ENCODE measurements around the gene FOXF2. TPM values are rescaled to one million over a fixed set of nuclear protein-coding genes. Genes with fewer than 3 reads are reported as not detected.
A peak's percentile ranks its signal among the peaks of the same experiment; 100 is the strongest.

Gene FOXF2
- total and polyA plus RNA-seq, 2 donors (not counting 1 experiment from before 2014, with no cell fraction given) = not detected

- Mint-ChIP-seq H3K9me3 (ENCODE audit: insufficient read depth) (no peaks in the 10 kb centered on the region), H3K27me3 (peaks cover 41% of the 10 kb centered on the region), H3K4me1 (no peaks in the 10 kb centered on the region), H3K4me3 (no peak overlapping the region), H3K27ac (no peak overlapping the region)
- intact Hi-C loops (cut with micrococcal nuclease) = loop anchor here (1.0 to 2.0 kb wide), 2 partner anchors 713 to 843 kb away; no protein-coding TSS in a partner anchor
- ATAC-seq (ENCODE audit: low read depth) (no peak), DNase-seq (no peak)
- H3K27ac ChIP-seq (ENCODE audit: low read length in 2 of 2) = no peak overlapping the region
- H3K36me3 ChIP-seq (replicated peaks in 1 of 2; ENCODE audit: control extremely low read depth in 1 of 2, control insufficient read depth in 1 of 2, extremely low read depth in 1 of 2, insufficient read depth in 2 of 2, low read length in 1 of 2) = no peaks in the 10 kb centered on the region
- H3K9ac ChIP-seq (ENCODE audit: low read length) = no peak overlapping the region
- no peak overlapping the region for H2AFZ ChIP-seq (ENCODE audit: insufficient read depth, low read depth, low read length, poor library complexity, severe bottlenecking)
- no peaks in the 10 kb centered on the region for H3K4me1 ChIP-seq (ENCODE audit: control insufficient read depth in 2 of 2, insufficient read depth in 2 of 2, low read length in 2 of 2)
- TF ChIP-seq CTCF (IDR thresholded peaks at IDR 0.05) = no peak
- no peak for TF ChIP-seq EZH2 (IDR thresholded peaks at IDR 0.05; ENCODE audit: borderline replicate concordance, insufficient read depth, low read depth, low read length, poor library complexity, severe bottlenecking)
- H3K4me3 ChIP-seq (ENCODE audit: control extremely low read depth in 1 of 5, extremely low read depth in 1 of 5, insufficient read depth in 1 of 5, low read depth in 2 of 5, low read length in 4 of 5) = no peak overlapping the region
- CTCF ChIA-PET = interaction anchor here (0.7 to 2.7 kb wide), 5 partner anchors 11 to 842 kb away, joined by 3 to 17 read pairs (median 4); no protein-coding TSS in a partner anchor
- 16% methylated on average over 6 of the region's 6 CpGs for WGBS (ENCODE audit: insufficient coverage)
- no peaks in the 10 kb centered on the region for H3K9me3 ChIP-seq (ENCODE audit: control extremely low read depth in 1 of 3, control insufficient read depth in 2 of 3, insufficient read depth in 1 of 3, low read length in 2 of 3)
- H3K4me2 ChIP-seq (replicated peaks; ENCODE audit: low read depth, low read length, poor library complexity, severe bottlenecking) = no peak overlapping the region
- POLR2A ChIA-PET = no interaction called here
- no peaks in the 10 kb centered on the region for H4K20me1 ChIP-seq (ENCODE audit: control insufficient read depth, insufficient read depth, low read length, poor library complexity, severe bottlenecking)
- no peaks in the 10 kb centered on the region for H3K79me2 ChIP-seq (ENCODE audit: control insufficient read depth, insufficient read depth, low read length)
- H3K27me3 ChIP-seq (replicated peaks in 1 of 4; ENCODE audit: control extremely low read depth in 1 of 4, control insufficient read depth in 3 of 4, insufficient read depth in 4 of 4, low read length in 3 of 4) = peaks cover 0 to 20% (median 10%) of the 10 kb centered on the region in 4 experiments
Observed at GRCh38 chr6:1435806-1436205, 46.4 kb downstream of the FOXF2 start.

GRCh38 chr6:1436334-1437306 is 47.2 kb downstream of the FOXF2 start:
- no peaks in the 10 kb centered on the region for H4K20me1 ChIP-seq (ENCODE audit: control insufficient read depth, insufficient read depth, low read length, poor library complexity, severe bottlenecking)
- peaks cover 0 to 20% (median 10%) of the 10 kb centered on the region in 4 experiments for H3K27me3 ChIP-seq (replicated peaks in 1 of 4; ENCODE audit: control extremely low read depth in 1 of 4, control insufficient read depth in 3 of 4, insufficient read depth in 4 of 4, low read length in 3 of 4)
- DNase-seq (peak; percentile 70), ATAC-seq (ENCODE audit: low read depth) (no peak)
- intact Hi-C loops (cut with micrococcal nuclease) = loop anchor here (1.0 to 2.0 kb wide), 2 partner anchors 714 to 843 kb away; no protein-coding TSS in a partner anchor
- no peaks in the 10 kb centered on the region for H3K9me3 ChIP-seq (ENCODE audit: control extremely low read depth in 1 of 3, control insufficient read depth in 2 of 3, insufficient read depth in 1 of 3, low read length in 2 of 3)
- 27% methylated on average over 14 of the region's 18 CpGs for WGBS (ENCODE audit: insufficient coverage)
- ChIA-PET POLR2A (no interaction called here), CTCF (interaction anchor here (0.6 to 2.7 kb wide), 12 partner anchors 9 to 845 kb away, joined by 3 to 17 read pairs (median 3); no protein-coding TSS in a partner anchor)
- no peak overlapping the region for H3K4me2 ChIP-seq (replicated peaks; ENCODE audit: low read depth, low read length, poor library complexity, severe bottlenecking)
- no peak overlapping the region for H3K4me3 ChIP-seq (ENCODE audit: control extremely low read depth in 1 of 5, extremely low read depth in 1 of 5, insufficient read depth in 1 of 5, low read depth in 2 of 5, low read length in 4 of 5)
- Mint-ChIP-seq H3K4me1 (no peaks in the 10 kb centered on the region), H3K4me3 (no peak overlapping the region), H3K27me3 (peaks cover 43% of the 10 kb centered on the region), H3K27ac (no peak overlapping the region), H3K9me3 (ENCODE audit: insufficient read depth) (no peaks in the 10 kb centered on the region)
- no peak overlapping the region for H2AFZ ChIP-seq (ENCODE audit: insufficient read depth, low read depth, low read length, poor library complexity, severe bottlenecking)
- no peak overlapping the region for H3K9ac ChIP-seq (ENCODE audit: low read length)
- no peaks in the 10 kb centered on the region for H3K4me1 ChIP-seq (ENCODE audit: control insufficient read depth in 2 of 2, insufficient read depth in 2 of 2, low read length in 2 of 2)
- H3K79me2 ChIP-seq (ENCODE audit: control insufficient read depth, insufficient read depth, low read length) = no peaks in the 10 kb centered on the region
- peak; percentile 78 for TF ChIP-seq CTCF (IDR thresholded peaks at IDR 0.05)
- no peak for TF ChIP-seq EZH2 (IDR thresholded peaks at IDR 0.05; ENCODE audit: borderline replicate concordance, insufficient read depth, low read depth, low read length, poor library complexity, severe bottlenecking)
- no peak overlapping the region for H3K27ac ChIP-seq (ENCODE audit: low read length in 2 of 2)
- H3K36me3 ChIP-seq (replicated peaks in 1 of 2; ENCODE audit: control extremely low read depth in 1 of 2, control insufficient read depth in 1 of 2, extremely low read depth in 1 of 2, insufficient read depth in 2 of 2, low read length in 1 of 2) = no peaks in the 10 kb centered on the region

Measured in B cell (primary cell).